ENCODE data around the gene CAPN5. TPM values are rescaled to one million over a fixed set of nuclear protein-coding genes. Genes with fewer than 3 reads are reported as not detected.

The CAPN5 gene
- total RNA-seq, 1 experiment from 2014 or later: 22.3 TPM

GRCh38 chr11:77038825-77039326 is 27.9 kb upstream of the CAPN5 start:
- Mint-ChIP-seq H3K9me3 (ENCODE audit: low read depth, unreplicated experiment) (no peaks in the 10 kb centered on the region), H3K36me3 (ENCODE audit: insufficient read depth, unreplicated experiment) (peaks cover 6% of the 10 kb centered on the region), H3K27me3 (ENCODE audit: unreplicated experiment) (no peaks in the 10 kb centered on the region), H3K4me1 (ENCODE audit: low read depth, unreplicated experiment) (peaks cover 49% of the 10 kb centered on the region), H3K27ac (ENCODE audit: unreplicated experiment) (peak overlapping the region; percentile 5), H3K4me3 (ENCODE audit: low read depth, unreplicated experiment) (no peak overlapping the region)
- DNase-seq: no peak
- TF ChIP-seq CTCF (IDR thresholded peaks at IDR 0.05; ENCODE audit: unreplicated experiment): no peak
- CTCF ChIA-PET: interaction anchor here (2.1 kb wide), 1 partner anchor 12 kb away, joined by 9 read pairs; no protein-coding TSS in a partner anchor
- no TSS peak for BruUV-seq (replicated peaks)
- intact Hi-C loops (cut with micrococcal nuclease; ENCODE audit: unreplicated experiment): no loop called here

GRCh38 chr11:77039491-77040400 is 27.0 kb upstream of the CAPN5 start:
- Mint-ChIP-seq H3K4me1 (ENCODE audit: low read depth, unreplicated experiment) (peaks cover 46% of the 10 kb centered on the region), H3K27ac (ENCODE audit: unreplicated experiment) (no peak overlapping the region), H3K4me3 (ENCODE audit: low read depth, unreplicated experiment) (no peak overlapping the region), H3K9me3 (ENCODE audit: low read depth, unreplicated experiment) (no peaks in the 10 kb centered on the region), H3K27me3 (ENCODE audit: unreplicated experiment) (no peaks in the 10 kb centered on the region), H3K36me3 (ENCODE audit: insufficient read depth, unreplicated experiment) (peaks cover 6% of the 10 kb centered on the region)
- DNase-seq: peak; percentile 26
- peak; percentile 12 for TF ChIP-seq CTCF (IDR thresholded peaks at IDR 0.05; ENCODE audit: unreplicated experiment)
- intact Hi-C loops (cut with micrococcal nuclease; ENCODE audit: unreplicated experiment): no loop called here
- CTCF ChIA-PET: no interaction called here
- BruUV-seq (replicated peaks): no TSS peak

GRCh38 chr11:77040401-77040777 is 26.4 kb upstream of the CAPN5 start:
- no peak overlapping the region for H3K4me3 Mint-ChIP-seq (ENCODE audit: low read depth, unreplicated experiment)
- no TSS peak for BruUV-seq (replicated peaks)
- intact Hi-C loops (cut with micrococcal nuclease; ENCODE audit: unreplicated experiment): no loop called here
- no peak for TF ChIP-seq CTCF (IDR thresholded peaks at IDR 0.05; ENCODE audit: unreplicated experiment)
- no peaks in the 10 kb centered on the region for H3K27me3 Mint-ChIP-seq (ENCODE audit: unreplicated experiment)
- no peak overlapping the region for H3K27ac Mint-ChIP-seq (ENCODE audit: unreplicated experiment)
- peaks cover 5% of the 10 kb centered on the region for H3K36me3 Mint-ChIP-seq (ENCODE audit: insufficient read depth, unreplicated experiment)
- peaks cover 39% of the 10 kb centered on the region for H3K4me1 Mint-ChIP-seq (ENCODE audit: low read depth, unreplicated experiment)
- DNase-seq: no peak
- H3K9me3 Mint-ChIP-seq (ENCODE audit: low read depth, unreplicated experiment): no peaks in the 10 kb centered on the region
- CTCF ChIA-PET: no interaction called here

DNA sequence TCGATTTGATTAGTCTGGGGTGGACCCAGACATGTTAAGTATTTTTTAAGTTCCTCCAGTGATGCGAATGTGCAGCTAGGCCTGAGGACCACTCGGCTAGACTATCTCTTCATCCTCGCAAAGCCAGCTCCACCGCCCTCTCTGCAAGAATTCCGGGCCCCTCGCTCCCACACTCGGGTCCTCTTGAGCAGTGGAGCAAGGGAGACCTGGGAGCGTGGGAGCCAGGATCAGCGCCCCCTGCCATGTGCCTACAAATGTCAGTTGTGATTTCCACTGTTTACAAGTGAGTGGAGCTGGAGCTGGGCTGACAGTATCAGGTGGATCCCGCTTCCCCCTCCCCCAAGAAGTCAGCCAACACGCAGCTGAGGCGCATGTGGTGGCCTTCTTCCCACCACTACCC is 25.9 kb upstream of the CAPN5 start:
- TF ChIP-seq CTCF (IDR thresholded peaks at IDR 0.05; ENCODE audit: unreplicated experiment): no peak
- Mint-ChIP-seq H3K27ac (ENCODE audit: unreplicated experiment) (no peak overlapping the region), H3K4me3 (ENCODE audit: low read depth, unreplicated experiment) (no peak overlapping the region), H3K27me3 (ENCODE audit: unreplicated experiment) (no peaks in the 10 kb centered on the region), H3K4me1 (ENCODE audit: low read depth, unreplicated experiment) (peaks cover 34% of the 10 kb centered on the region), H3K36me3 (ENCODE audit: insufficient read depth, unreplicated experiment) (peaks cover under 1% of the 10 kb centered on the region), H3K9me3 (ENCODE audit: low read depth, unreplicated experiment) (no peaks in the 10 kb centered on the region)
- CTCF ChIA-PET: interaction anchor here (1.4 kb wide), 1 partner anchor 121 kb away, joined by 4 read pairs; no protein-coding TSS in a partner anchor
- DNase-seq: no peak
- intact Hi-C loops (cut with micrococcal nuclease; ENCODE audit: unreplicated experiment): no loop called here
- BruUV-seq (replicated peaks): no TSS peak

Measured in Calu3 (cell line).